Ishikawa (cell line): ENCODE data around the gene ARHGAP42.

Source experiments
- CEBPB ChIP-seq: IDR thresholded peaks from 2 replicates; pipeline ENCODE4 v1.6.1; 2012
- CREB1 ChIP-seq: IDR thresholded peaks from 2 replicates; pipeline ENCODE4 v1.6.1; 2012; ENCODE audit warnings: low read depth
- EGR1 ChIP-seq: IDR thresholded peaks from 2 replicates; pipeline ENCODE4 v1.6.1; 2012
- EP300 ChIP-seq: IDR thresholded peaks from 2 replicates; pipeline ENCODE4 v1.6.1; 2012; ENCODE audit warnings: borderline replicate concordance
- FOXM1 ChIP-seq: IDR thresholded peaks from 2 replicates; pipeline ENCODE4 v1.6.1; 2012; ENCODE audit warnings: low read depth, borderline replicate concordance
- MAX ChIP-seq: IDR thresholded peaks from 2 replicates; pipeline ENCODE4 v1.6.1; 2012
- NFIC ChIP-seq: IDR thresholded peaks from 2 replicates; pipeline ENCODE4 v1.6.1; 2012
- RAD21 ChIP-seq: IDR thresholded peaks from 2 replicates; pipeline ENCODE4 v1.6.1; 2012; ENCODE audit warnings: low read depth
- REST ChIP-seq: IDR thresholded peaks from 2 replicates; pipeline ENCODE4 v1.6.1; 2012; ENCODE audit warnings: low read depth, mild to moderate bottlenecking
- TAF1 ChIP-seq: IDR thresholded peaks from 2 replicates; pipeline ENCODE4 v1.6.1; 2012; ENCODE audit warnings: low read depth, mild to moderate bottlenecking
- TCF12 ChIP-seq: IDR thresholded peaks from 2 replicates; pipeline ENCODE4 v1.6.1; 2012; ENCODE audit warnings: low read depth
- TEAD4 ChIP-seq: IDR thresholded peaks from 2 replicates; pipeline ENCODE4 v1.6.1; 2012
- YY1 ChIP-seq: IDR thresholded peaks from 2 replicates; pipeline ENCODE4 v1.6.1; 2012; ENCODE audit warnings: low read depth
- ZBTB7A ChIP-seq: IDR thresholded peaks from 2 replicates; pipeline ENCODE4 v1.6.1; 2012; ENCODE audit warnings: low read depth
- TF ChIP-seq, protein P1 (sequence below): IDR thresholded peaks from 2 replicates; pipeline ENCODE4 v1.6.1; 2012

Gene ARHGAP42

DNA sequence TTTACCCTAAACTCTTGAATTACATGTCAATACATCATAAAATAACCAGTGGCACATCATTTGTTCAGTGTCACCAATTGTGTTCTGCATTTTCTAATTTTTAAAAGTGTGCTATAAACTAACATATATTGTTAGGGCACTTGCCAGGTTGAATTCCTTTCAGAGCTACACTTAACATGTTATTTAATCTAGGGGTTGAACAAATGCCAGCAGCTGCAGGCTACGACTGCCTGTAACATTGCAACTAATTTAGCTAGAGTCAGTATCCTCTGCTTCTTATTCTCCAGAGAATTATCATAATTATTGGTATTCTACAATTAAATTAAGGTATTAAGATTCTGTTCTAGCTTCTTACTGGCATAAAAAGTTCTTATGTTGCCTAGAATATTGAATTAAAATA lies 46.4 kb upstream of the ARHGAP42 start:
- no peak for TF ChIP-seq TAF1

DNA sequence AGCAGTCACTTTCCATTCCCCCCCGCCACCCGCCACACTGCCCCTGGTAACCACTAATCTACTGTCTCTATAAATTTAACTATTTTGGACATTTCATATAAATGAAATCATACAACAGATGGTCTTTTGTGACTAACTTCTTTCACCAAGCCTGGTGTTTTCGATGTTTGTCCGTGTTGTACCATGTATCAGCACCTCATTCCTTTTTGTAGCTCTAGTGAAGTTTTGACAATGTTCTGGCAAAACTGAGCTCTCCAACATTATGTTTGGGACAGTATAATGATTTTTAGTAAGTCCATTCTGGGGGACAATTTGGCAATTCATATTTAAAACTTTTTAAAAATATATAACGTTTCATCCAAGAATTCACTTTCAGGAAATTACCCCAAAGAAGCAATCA lies 45.6 kb upstream of the ARHGAP42 start:
- no peak for TF ChIP-seq NFIC
- no peak for TF ChIP-seq YY1
- TF ChIP-seq, protein P1, sequence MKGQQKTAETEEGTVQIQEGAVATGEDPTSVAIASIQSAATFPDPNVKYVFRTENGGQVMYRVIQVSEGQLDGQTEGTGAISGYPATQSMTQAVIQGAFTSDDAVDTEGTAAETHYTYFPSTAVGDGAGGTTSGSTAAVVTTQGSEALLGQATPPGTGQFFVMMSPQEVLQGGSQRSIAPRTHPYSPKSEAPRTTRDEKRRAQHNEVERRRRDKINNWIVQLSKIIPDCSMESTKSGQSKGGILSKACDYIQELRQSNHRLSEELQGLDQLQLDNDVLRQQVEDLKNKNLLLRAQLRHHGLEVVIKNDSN, result no peak
- no peak for TF ChIP-seq REST
- no peak for TF ChIP-seq CREB1
- no peak for TF ChIP-seq TCF12
- TF ChIP-seq ZBTB7A, result no peak
- TF ChIP-seq MAX, result no peak
- no peak for TF ChIP-seq EP300
- TF ChIP-seq EGR1, result no peak
- TF ChIP-seq TEAD4, result no peak
- TF ChIP-seq FOXM1, result no peak
- no peak for TF ChIP-seq CEBPB
- TF ChIP-seq RAD21, result no peak
- no peak for TF ChIP-seq TAF1

DNA sequence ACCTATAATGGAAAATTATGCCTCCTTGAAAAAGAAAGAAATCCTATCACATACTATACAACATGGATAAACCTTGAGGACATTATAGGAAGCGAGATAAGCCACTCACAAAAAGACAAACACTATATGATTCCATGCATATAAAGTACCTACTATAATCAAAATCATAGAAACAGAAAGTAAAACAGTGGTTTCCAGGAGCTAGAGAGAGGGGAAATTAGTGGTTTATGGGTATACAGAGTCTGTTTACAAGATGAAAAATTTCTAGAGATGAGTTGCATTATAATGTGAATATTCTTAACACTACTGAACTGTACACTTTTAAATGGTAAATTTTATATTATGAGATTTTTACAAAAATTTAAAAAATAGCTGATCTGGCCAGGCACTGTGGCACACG lies 40.5 kb upstream of the ARHGAP42 start:
- TF ChIP-seq EP300 (no peak), MAX (no peak), NFIC (no peak), YY1 (no peak), CEBPB (no peak), TAF1 (no peak), EGR1 (no peak), REST (no peak), TCF12 (no peak), TEAD4 (no peak), FOXM1 (no peak), RAD21 (no peak)
- TF ChIP-seq, protein P1, result no peak

DNA sequence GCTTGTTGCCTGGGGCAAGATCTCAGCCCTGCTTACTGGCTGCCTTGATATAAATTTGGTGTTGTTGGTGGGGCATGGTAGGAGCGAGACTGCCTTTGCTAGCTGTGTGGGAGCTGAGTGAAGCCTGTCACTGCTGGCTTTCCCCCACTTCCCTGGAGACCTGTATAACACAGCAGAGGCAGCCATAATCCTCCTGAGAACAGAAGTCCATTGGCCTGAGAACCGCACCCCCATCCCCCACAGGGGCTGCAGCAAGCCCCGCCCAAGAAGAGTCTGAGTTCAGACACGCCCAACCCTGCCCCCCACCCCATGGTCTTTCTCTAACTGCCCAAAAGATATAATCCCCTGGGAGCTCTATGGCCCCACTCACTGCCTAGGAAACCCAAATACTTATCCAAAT lies 39.2 kb upstream of the ARHGAP42 start:
- no peak for TF ChIP-seq ZBTB7A
- TF ChIP-seq CEBPB, result no peak
- no peak for TF ChIP-seq MAX
- TF ChIP-seq EP300, result no peak
- no peak for TF ChIP-seq TEAD4
- TF ChIP-seq, protein P1, result no peak
- TF ChIP-seq FOXM1, result no peak
- TF ChIP-seq YY1, result no peak
- TF ChIP-seq TCF12, result no peak
- no peak for TF ChIP-seq RAD21
- no peak for TF ChIP-seq NFIC
- no peak for TF ChIP-seq CREB1
- TF ChIP-seq TAF1, result no peak
- TF ChIP-seq EGR1, result no peak
- no peak for TF ChIP-seq REST
